H9 (cell line): Measurements from ENCODE around the gene CCR5. TPM values are rescaled to one million over a fixed set of nuclear protein-coding genes. Genes with fewer than 3 reads are reported as not detected.

ENCODE experiments used
- DNase-seq: peaks from one replicate; pipeline ENCODE4 v3.0.0-alpha.2; 2017
- H2AFZ ChIP-seq: one replicate; pipeline ENCODE4 v1.6.1; 2013; ENCODE audit warnings: mild to moderate bottlenecking, low read length, control low read depth, moderate library complexity
- H2AK5ac ChIP-seq: 2 replicates; pipeline ENCODE4 v1.6.1; 2013; ENCODE audit warnings: low read length, control low read depth, mixed read lengths; ENCODE audit not compliant: insufficient read length
- H2BK120ac ChIP-seq: one replicate; pipeline ENCODE4 v1.6.1; 2013; ENCODE audit warnings: low read depth, mild to moderate bottlenecking, low read length, control low read depth, inconsistent platforms; ENCODE audit not compliant: poor library complexity, severe bottlenecking
- H2BK12ac ChIP-seq: 2 replicates; pipeline ENCODE4 v1.6.1; 2013; ENCODE audit warnings: low read length, control low read depth, mixed read lengths, low read depth; ENCODE audit not compliant: insufficient read length
- H2BK15ac ChIP-seq: 2 replicates; pipeline ENCODE4 v1.6.1; 2013; ENCODE audit warnings: low read depth, low read length, control low read depth
- H2BK20ac ChIP-seq: one replicate; pipeline ENCODE4 v1.6.1; 2013; ENCODE audit warnings: low read depth, mild to moderate bottlenecking, low read length, control low read depth, inconsistent platforms; ENCODE audit not compliant: poor library complexity, severe bottlenecking
- H2BK5ac ChIP-seq: 2 replicates; pipeline ENCODE4 v1.6.1; 2013; ENCODE audit warnings: low read length, control low read depth, mixed read lengths; ENCODE audit not compliant: insufficient read length
- H3K14ac ChIP-seq: 2 replicates; pipeline ENCODE4 v1.6.1; 2013; ENCODE audit warnings: low read length, control low read depth; ENCODE audit not compliant: insufficient read depth
- H3K18ac ChIP-seq: 2 replicates; pipeline ENCODE4 v1.6.1; 2013; ENCODE audit warnings: low read depth, mild to moderate bottlenecking, mixed read lengths, low read length, control low read depth; ENCODE audit not compliant: insufficient read length
- H3K23ac ChIP-seq: 2 replicates; pipeline ENCODE4 v1.6.1; 2013; ENCODE audit warnings: low read length, control low read depth, mixed read lengths, low read depth; ENCODE audit not compliant: insufficient read length
- H3K23me2 ChIP-seq: 2 replicates; pipeline ENCODE4 v1.6.1; 2013; ENCODE audit warnings: low read depth, mild to moderate bottlenecking, mixed read lengths, low read length, control low read depth; ENCODE audit not compliant: insufficient read length, poor library complexity, severe bottlenecking
- H3K27ac ChIP-seq: 2 replicates; pipeline ENCODE4 v1.5.1; 2013; ENCODE audit warnings: low read length, control low read depth, mixed read lengths, low read depth; ENCODE audit not compliant: insufficient read length
- H3K27me3 ChIP-seq: 2 replicates; pipeline ENCODE4 v1.6.1; 2013; ENCODE audit warnings: low read length, control low read depth, inconsistent platforms; ENCODE audit not compliant: insufficient read depth
- H3K4ac ChIP-seq: 2 replicates; pipeline ENCODE4 v1.6.1; 2013; ENCODE audit warnings: low read depth, mild to moderate bottlenecking, control low read depth, inconsistent platforms, low read length, moderate library complexity
- H3K4me1 ChIP-seq: 2 replicates; pipeline ENCODE4 v1.6.1; 2013; ENCODE audit warnings: low read length, control low read depth, inconsistent platforms; ENCODE audit not compliant: insufficient read depth
- H3K4me2 ChIP-seq: 2 replicates; pipeline ENCODE4 v1.6.1; 2013; ENCODE audit warnings: low read length, control low read depth, mixed read lengths; ENCODE audit not compliant: insufficient read length, insufficient read depth
- H3K56ac ChIP-seq: 2 replicates; pipeline ENCODE4 v1.6.1; 2013; ENCODE audit warnings: low read depth, mild to moderate bottlenecking, mixed read lengths, low read length, control low read depth; ENCODE audit not compliant: insufficient read length
- H3K79me1 ChIP-seq: 2 replicates; pipeline ENCODE4 v1.6.1; 2013; ENCODE audit warnings: low read depth, mild to moderate bottlenecking, moderate library complexity, low read length, control low read depth, inconsistent platforms; ENCODE audit not compliant: insufficient read depth, poor library complexity, severe bottlenecking
- H3K79me2 ChIP-seq: 2 replicates; pipeline ENCODE4 v1.6.1; 2013; ENCODE audit warnings: low read length, control low read depth, inconsistent platforms; ENCODE audit not compliant: insufficient read depth
- H3K9ac ChIP-seq: 2 replicates; pipeline ENCODE4 v1.6.1; 2013; ENCODE audit warnings: low read length, control low read depth, mixed read lengths; ENCODE audit not compliant: insufficient read length; ENCODE audit errors: extremely low read depth
- H3K9me3 ChIP-seq: one replicate; pipeline ENCODE4 v1.6.1; 2013; ENCODE audit warnings: low read depth, low read length, inconsistent platforms; ENCODE audit not compliant: control insufficient read depth
- H3T11ph ChIP-seq: one replicate; pipeline ENCODE4 v1.6.1; 2013; ENCODE audit warnings: mild to moderate bottlenecking, low read length, control low read depth, inconsistent platforms
- H4K20me1 ChIP-seq: one replicate; pipeline ENCODE4 v1.6.1; 2013; ENCODE audit not compliant: control insufficient read depth, insufficient read length, insufficient read depth
- H4K5ac ChIP-seq: 2 replicates; pipeline ENCODE4 v1.6.1; 2013; ENCODE audit warnings: low read depth, mild to moderate bottlenecking, mixed read lengths, low read length, control low read depth; ENCODE audit not compliant: insufficient read length
- H4K8ac ChIP-seq: replicated peaks from 2 replicates; pipeline ENCODE4 v1.6.1; 2013; ENCODE audit warnings: low read length, control low read depth, mixed read lengths, low read depth; ENCODE audit not compliant: insufficient read length
- H4K91ac ChIP-seq: 2 replicates; pipeline ENCODE4 v1.6.1; 2013; ENCODE audit warnings: low read depth, mild to moderate bottlenecking, moderate library complexity, mixed read lengths, low read length, control low read depth; ENCODE audit not compliant: insufficient read length
- H3K27ac Mint-ChIP-seq, 3 experiments: 2 replicates in 2 of 3; 3 replicates in 1 of 3; pipeline ENCODE4 v1.8.0; 2020 to 2021; ENCODE audit warnings: mixed read lengths in 3 of 3, mild to moderate bottlenecking in 1 of 3, moderate library complexity in 1 of 3
- H3K27me3 Mint-ChIP-seq: 2 replicates; pipeline ENCODE4 v1.8.0; 2021; ENCODE audit warnings: low read depth, mild to moderate bottlenecking, moderate library complexity, mixed read lengths
- H3K36me3 Mint-ChIP-seq, 3 experiments: 2 replicates in 2 of 3; 3 replicates in 1 of 3; pipeline ENCODE4 v1.8.0; 2020 to 2021; ENCODE audit warnings: low read depth in 3 of 3, mixed read lengths in 3 of 3; ENCODE audit not compliant: insufficient read depth in 1 of 3
- H3K4me1 Mint-ChIP-seq, 2 experiments: 2 replicates each; pipeline ENCODE4 v1.8.0; 2020; ENCODE audit warnings: mixed read lengths in 2 of 2
- H3K4me3 Mint-ChIP-seq, 2 experiments: 2 replicates in 1 of 2; 3 replicates in 1 of 2; pipeline ENCODE4 v1.8.0; 2020 to 2021; ENCODE audit warnings: mild to moderate bottlenecking in 2 of 2, mixed read lengths in 2 of 2, moderate library complexity in 1 of 2
- H3K9me3 Mint-ChIP-seq, 2 experiments: 2 replicates in 1 of 2; 3 replicates in 1 of 2; pipeline ENCODE4 v1.8.0; 2020; ENCODE audit warnings: mild to moderate bottlenecking in 2 of 2, mixed read lengths in 2 of 2, moderate library complexity in 1 of 2
- CTCF ChIP-seq: fragments of 200-600 bp; sonication (generic); conservative IDR thresholded peaks from 3 replicates; pipeline ENCODE4 v1.8.0; 2021; ENCODE audit warnings: antibody characterized with exemption, mild to moderate bottlenecking
- WGBS: extraction: QIAGEN DNeasy Blood & Tissue Kit; methylation state at CpG from one replicate; pipeline ENCODE4 v1.1.7; 2013; ENCODE audit warnings: missing lambda C conversion rate, low lambda C conversion rate, mixed read lengths; ENCODE audit not compliant: insufficient read length; ENCODE audit errors: extremely low coverage; 5-methylcytosine and 5-hydroxymethylcytosine counted together
- total RNA-seq: library from RNA; stranded (reverse); gene quantifications from 2 replicates; pipeline ENCODE4 v1.2.1, GENCODE V29; 2021

The CCR5 gene
- total RNA-seq, 1 experiment from 2014 or later: not detected

GRCh38 chr3:46400000-46400734, 29.4 kb downstream of the CCR5 start:
- Histone ChIP-seq H3K9me3 (no peaks in the 10 kb centered on the region), H3K4me1 (no peaks in the 10 kb centered on the region), H3K14ac (no peak overlapping the region), H2AK5ac (no peak overlapping the region), H3K23ac (no peak overlapping the region), H3T11ph (no peak overlapping the region), H3K9ac (no peak overlapping the region), H2BK20ac (no peak overlapping the region), H3K23me2 (no peaks in the 10 kb centered on the region), H4K5ac (no peak overlapping the region), H2AFZ (no peak overlapping the region), H3K4me2 (no peak overlapping the region), H4K91ac (no peak overlapping the region), H2BK12ac (no peak overlapping the region), H2BK5ac (no peak overlapping the region), H4K8ac (no peak overlapping the region), H3K27ac (no peak overlapping the region), H3K4ac (no peak overlapping the region), H4K20me1 (no peaks in the 10 kb centered on the region), H3K79me2 (no peaks in the 10 kb centered on the region), H3K18ac (no peak overlapping the region), H3K27me3 (no peaks in the 10 kb centered on the region), H3K79me1 (no peaks in the 10 kb centered on the region), H2BK15ac (no peak overlapping the region), H3K56ac (no peak overlapping the region), H2BK120ac (no peak overlapping the region)
- Mint-ChIP-seq H3K4me3 (no peak overlapping the region), H3K9me3 (no peaks in the 10 kb centered on the region), H3K4me1 (peaks cover 0 to 2% of the 10 kb centered on the region in 2 experiments; a peak in 1 of 4 replicates), H3K36me3 (no peaks in the 10 kb centered on the region), H3K27ac (no peak overlapping the region), H3K27me3 (peaks cover 5% of the 10 kb centered on the region)
- DNase-seq: no peak
- TF ChIP-seq CTCF: no peak
- WGBS: no CpG with 5 or more reads among the region's 8 CpGs
